ENCODE results near the gene NFAT5. TPM values are rescaled to one million over a fixed set of nuclear protein-coding genes. Genes with fewer than 3 reads are reported as not detected.

The NFAT5 gene
- total RNA-seq, 2 donors from 2014 or later, result 41.4 to 52.7 TPM

DNA sequence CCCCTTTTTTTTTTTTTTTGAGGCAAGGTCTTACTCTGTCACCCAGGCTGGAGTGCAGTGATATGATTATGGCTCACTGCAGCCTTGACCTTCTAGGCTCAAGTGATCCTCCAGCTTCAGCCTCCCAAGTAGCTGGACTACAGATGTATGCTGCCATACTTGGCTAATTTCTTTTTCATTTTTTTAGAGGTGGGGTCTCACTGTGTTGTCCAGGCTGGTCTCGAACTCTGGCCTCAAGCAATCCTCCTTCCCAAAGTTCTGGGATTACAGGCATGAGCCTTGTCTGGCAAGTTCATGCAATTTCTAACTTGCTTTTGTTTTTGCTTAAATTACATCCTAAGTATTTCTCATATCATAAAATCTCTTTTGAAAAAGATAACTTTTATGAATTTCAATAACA is 33.8 kb upstream of the NFAT5 start:
- TF ChIP-seq POLR2AphosphoS5 (IDR thresholded peaks at IDR 0.05) (no peak), POLR2A (IDR thresholded peaks at IDR 0.05) (no peak)
- TF ChIP-seq, protein P1, sequence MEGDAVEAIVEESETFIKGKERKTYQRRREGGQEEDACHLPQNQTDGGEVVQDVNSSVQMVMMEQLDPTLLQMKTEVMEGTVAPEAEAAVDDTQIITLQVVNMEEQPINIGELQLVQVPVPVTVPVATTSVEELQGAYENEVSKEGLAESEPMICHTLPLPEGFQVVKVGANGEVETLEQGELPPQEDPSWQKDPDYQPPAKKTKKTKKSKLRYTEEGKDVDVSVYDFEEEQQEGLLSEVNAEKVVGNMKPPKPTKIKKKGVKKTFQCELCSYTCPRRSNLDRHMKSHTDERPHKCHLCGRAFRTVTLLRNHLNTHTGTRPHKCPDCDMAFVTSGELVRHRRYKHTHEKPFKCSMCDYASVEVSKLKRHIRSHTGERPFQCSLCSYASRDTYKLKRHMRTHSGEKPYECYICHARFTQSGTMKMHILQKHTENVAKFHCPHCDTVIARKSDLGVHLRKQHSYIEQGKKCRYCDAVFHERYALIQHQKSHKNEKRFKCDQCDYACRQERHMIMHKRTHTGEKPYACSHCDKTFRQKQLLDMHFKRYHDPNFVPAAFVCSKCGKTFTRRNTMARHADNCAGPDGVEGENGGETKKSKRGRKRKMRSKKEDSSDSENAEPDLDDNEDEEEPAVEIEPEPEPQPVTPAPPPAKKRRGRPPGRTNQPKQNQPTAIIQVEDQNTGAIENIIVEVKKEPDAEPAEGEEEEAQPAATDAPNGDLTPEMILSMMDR (IDR thresholded peaks at IDR 0.05), result no peak
- H3K9me3 ChIP-seq, result no peaks in the 10 kb centered on the region
- no peaks in the 10 kb centered on the region for H3K27me3 ChIP-seq (replicated peaks; ENCODE audit: insufficient read depth)
- intact Hi-C loops (cut with DNase I), result no loop called here
- H3K4me3 ChIP-seq, result no peak overlapping the region
- no peak for DNase-seq (ENCODE audit: low spot score)
- H3K27ac ChIP-seq, result no peak overlapping the region
- no peaks in the 10 kb centered on the region for H3K36me3 ChIP-seq
- no peaks in the 10 kb centered on the region for H3K4me1 ChIP-seq (replicated peaks)
- 94% methylated on average over 1 of the region's 1 CpG for WGBS

- Histone ChIP-seq H3K27ac (no peak overlapping the region), H3K4me3 (no peak overlapping the region), H3K36me3 (no peaks in the 10 kb centered on the region), H3K27me3 (replicated peaks; ENCODE audit: insufficient read depth) (no peaks in the 10 kb centered on the region), H3K4me1 (replicated peaks) (no peaks in the 10 kb centered on the region), H3K9me3 (no peaks in the 10 kb centered on the region)
- TF ChIP-seq POLR2A (IDR thresholded peaks at IDR 0.05), result no peak
- no peak for TF ChIP-seq POLR2AphosphoS5 (IDR thresholded peaks at IDR 0.05)
- TF ChIP-seq, protein P1 (IDR thresholded peaks at IDR 0.05), result no peak
- no peak for DNase-seq (ENCODE audit: low spot score)
- 35% methylated on average over 9 of the region's 9 CpGs for WGBS
- intact Hi-C loops (cut with DNase I), result no loop called here
Observed at GRCh38 chr16:69532641-69533455, 32.9 kb upstream of the NFAT5 start.

DNA sequence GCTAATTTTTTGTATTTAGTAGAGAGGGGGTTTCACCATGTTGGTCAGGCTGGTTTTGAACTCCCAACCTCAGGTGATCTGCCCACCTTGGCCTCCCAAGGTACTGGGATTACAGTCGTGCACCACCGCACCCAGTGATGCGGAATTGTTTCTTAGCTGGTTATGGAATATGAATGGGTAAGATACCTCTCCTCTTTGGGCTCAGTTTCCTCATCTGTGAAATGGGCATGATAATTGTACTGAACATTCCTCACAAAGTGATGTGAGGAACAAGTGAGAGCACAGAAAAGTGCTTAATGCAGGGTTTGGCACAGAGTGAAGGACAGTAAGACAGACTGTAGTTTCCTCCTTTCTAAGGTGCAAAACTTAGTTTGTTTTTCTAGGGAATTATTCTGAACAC is 31.0 kb upstream of the NFAT5 start:
- Histone ChIP-seq H3K4me1 (replicated peaks) (no peaks in the 10 kb centered on the region), H3K4me3 (no peak overlapping the region), H3K27ac (no peak overlapping the region), H3K36me3 (no peaks in the 10 kb centered on the region), H3K9me3 (no peaks in the 10 kb centered on the region), H3K27me3 (replicated peaks; ENCODE audit: insufficient read depth) (no peaks in the 10 kb centered on the region)
- no peak for DNase-seq (ENCODE audit: low spot score)
- no peak for TF ChIP-seq POLR2A (IDR thresholded peaks at IDR 0.05)
- TF ChIP-seq, protein P1 (IDR thresholded peaks at IDR 0.05), result no peak
- TF ChIP-seq POLR2AphosphoS5 (IDR thresholded peaks at IDR 0.05), result no peak
- WGBS, result 94% methylated on average over 3 of the region's 3 CpGs
- intact Hi-C loops (cut with DNase I), result no loop called here

DNA sequence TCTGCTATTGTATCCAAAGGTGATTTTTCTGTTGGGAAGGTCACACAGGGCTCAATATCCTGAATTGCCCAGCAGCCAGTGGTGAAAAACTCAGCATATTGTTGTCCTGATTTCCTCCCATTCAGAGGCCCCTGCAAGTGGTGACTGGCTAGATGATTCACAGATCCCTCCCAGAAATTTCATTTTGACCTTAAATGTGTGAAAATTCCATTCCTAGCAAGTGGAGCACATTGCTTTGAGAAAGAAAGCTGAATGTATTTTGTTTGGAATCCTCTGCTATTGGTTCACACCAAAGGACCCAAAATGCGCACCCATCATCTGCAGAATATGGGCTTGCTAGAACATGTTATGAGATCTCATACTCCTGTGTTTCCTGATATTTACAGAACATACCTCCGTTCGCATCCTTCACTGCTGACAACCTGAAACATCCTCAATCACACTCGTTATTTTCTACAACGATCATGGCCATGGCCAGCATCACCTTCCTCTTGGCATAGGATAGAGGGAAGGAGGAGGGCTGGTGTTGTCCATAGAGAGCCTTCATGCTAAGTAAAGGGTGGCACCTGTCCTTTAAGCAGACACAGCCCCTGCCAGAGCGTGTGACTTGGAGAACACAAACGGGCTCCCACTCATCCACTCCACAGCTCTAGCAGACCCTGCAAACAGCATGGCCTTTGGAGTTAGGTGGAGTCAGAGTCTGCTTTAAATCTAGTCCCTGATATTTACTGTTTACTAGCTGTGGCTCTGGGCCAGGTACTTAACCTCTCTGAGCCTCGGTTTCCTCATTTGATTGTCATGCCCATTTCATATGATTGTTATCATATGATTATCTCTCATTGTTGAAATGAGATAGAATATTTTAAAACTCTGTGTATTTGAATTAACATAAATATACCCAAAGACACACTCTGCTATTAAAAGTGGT is 30.4 kb upstream of the NFAT5 start:
- Histone ChIP-seq H3K27ac (no peak overlapping the region), H3K4me1 (replicated peaks) (no peaks in the 10 kb centered on the region), H3K9me3 (no peaks in the 10 kb centered on the region), H3K4me3 (no peak overlapping the region), H3K27me3 (replicated peaks; ENCODE audit: insufficient read depth) (no peaks in the 10 kb centered on the region), H3K36me3 (no peaks in the 10 kb centered on the region)
- DNase-seq (ENCODE audit: low spot score), result no peak
- WGBS, result 44% methylated on average over 8 of the region's 8 CpGs
- intact Hi-C loops (cut with DNase I), result no loop called here
- no peak for TF ChIP-seq POLR2AphosphoS5 (IDR thresholded peaks at IDR 0.05)
- TF ChIP-seq, protein P1 (IDR thresholded peaks at IDR 0.05), result no peak
- TF ChIP-seq POLR2A (IDR thresholded peaks at IDR 0.05), result no peak

Data from prostate gland (tissue), 2 donors.